ENCODE data around the gene ENPP3. TPM values are rescaled to one million over a fixed set of nuclear protein-coding genes. Genes with fewer than 3 reads are reported as not detected.

Gene ENPP3
- total RNA-seq, 1 experiment from 2014 or later: not detected

DNA sequence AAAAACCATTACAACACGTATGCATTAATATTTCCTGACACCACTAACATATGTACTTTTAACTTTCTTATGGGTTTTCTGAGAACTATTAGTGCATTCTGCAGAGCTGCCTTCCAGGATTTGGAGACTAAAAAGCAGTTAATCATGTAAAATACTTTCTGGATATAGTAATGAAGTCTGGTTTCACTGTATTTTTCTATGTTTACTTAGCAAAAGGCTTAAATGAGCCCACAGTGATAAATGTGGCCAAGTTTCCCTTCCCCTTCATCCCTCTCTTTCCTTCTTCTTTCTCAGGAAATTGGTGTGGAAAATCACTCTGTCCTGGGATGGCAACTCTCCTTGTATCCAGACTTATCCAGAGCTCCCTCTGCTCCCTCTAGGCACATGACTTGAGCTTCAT lies 141.1 kb downstream of the ENPP3 start (continued):
- TF ChIP-seq, protein P1, sequence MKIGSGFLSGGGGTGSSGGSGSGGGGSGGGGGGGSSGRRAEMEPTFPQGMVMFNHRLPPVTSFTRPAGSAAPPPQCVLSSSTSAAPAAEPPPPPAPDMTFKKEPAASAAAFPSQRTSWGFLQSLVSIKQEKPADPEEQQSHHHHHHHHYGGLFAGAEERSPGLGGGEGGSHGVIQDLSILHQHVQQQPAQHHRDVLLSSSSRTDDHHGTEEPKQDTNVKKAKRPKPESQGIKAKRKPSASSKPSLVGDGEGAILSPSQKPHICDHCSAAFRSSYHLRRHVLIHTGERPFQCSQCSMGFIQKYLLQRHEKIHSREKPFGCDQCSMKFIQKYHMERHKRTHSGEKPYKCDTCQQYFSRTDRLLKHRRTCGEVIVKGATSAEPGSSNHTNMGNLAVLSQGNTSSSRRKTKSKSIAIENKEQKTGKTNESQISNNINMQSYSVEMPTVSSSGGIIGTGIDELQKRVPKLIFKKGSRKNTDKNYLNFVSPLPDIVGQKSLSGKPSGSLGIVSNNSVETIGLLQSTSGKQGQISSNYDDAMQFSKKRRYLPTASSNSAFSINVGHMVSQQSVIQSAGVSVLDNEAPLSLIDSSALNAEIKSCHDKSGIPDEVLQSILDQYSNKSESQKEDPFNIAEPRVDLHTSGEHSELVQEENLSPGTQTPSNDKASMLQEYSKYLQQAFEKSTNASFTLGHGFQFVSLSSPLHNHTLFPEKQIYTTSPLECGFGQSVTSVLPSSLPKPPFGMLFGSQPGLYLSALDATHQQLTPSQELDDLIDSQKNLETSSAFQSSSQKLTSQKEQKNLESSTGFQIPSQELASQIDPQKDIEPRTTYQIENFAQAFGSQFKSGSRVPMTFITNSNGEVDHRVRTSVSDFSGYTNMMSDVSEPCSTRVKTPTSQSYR (CRISPR knock-in tag; IDR thresholded peaks at IDR 0.05): no peak
- no peak for TF ChIP-seq IRF2 (CRISPR knock-in tag; IDR thresholded peaks at IDR 0.05; ENCODE audit: borderline replicate concordance, low read depth)
- no peak for TF ChIP-seq ZBTB43 (CRISPR knock-in tag; IDR thresholded peaks at IDR 0.05)
- no peak for TF ChIP-seq OVOL2 (CRISPR knock-in tag; IDR thresholded peaks at IDR 0.05; ENCODE audit: borderline replicate concordance)
- TF ChIP-seq NR1H2 (CRISPR knock-in tag; IDR thresholded peaks at IDR 0.05): no peak
- TF ChIP-seq SP1 (CRISPR knock-in tag; conservative IDR thresholded peaks at IDR 0.05): no peak
- no peak for TF ChIP-seq MXD4 (CRISPR knock-in tag; IDR thresholded peaks at IDR 0.05; ENCODE audit: borderline replicate concordance)
- no peak for TF ChIP-seq FOXJ3 (CRISPR knock-in tag; IDR thresholded peaks at IDR 0.05; ENCODE audit: borderline replicate concordance)

GRCh38 chr6:131779304-131779703 lies 142.2 kb downstream of the ENPP3 start:
- ATAC-seq: no peak
- Mint-ChIP-seq H3K4me1 (peaks cover 5% of the 10 kb centered on the region), H3K4me3 (no peak overlapping the region), H3K27ac (no peak overlapping the region), H3K27me3 (ENCODE audit: low read depth) (peaks cover 39% of the 10 kb centered on the region), H3K9me3 (no peaks in the 10 kb centered on the region), H3K36me3 (no peaks in the 10 kb centered on the region)
- ChIA-PET POLR2A (no interaction called here), CTCF (no interaction called here)
- no peak for DNase-seq (ENCODE audit: low spot score)
- TF ChIP-seq ZNF671 (CRISPR knock-in tag; IDR thresholded peaks at IDR 0.05) (no peak), ETV6 (CRISPR knock-in tag; IDR thresholded peaks at IDR 0.05) (no peak), ZNF317 (CRISPR knock-in tag; IDR thresholded peaks at IDR 0.05; ENCODE audit: borderline replicate concordance, low read depth) (no peak), KAT7 (CRISPR knock-in tag; IDR thresholded peaks at IDR 0.05; ENCODE audit: borderline replicate concordance) (no peak), ZBTB43 (CRISPR knock-in tag; IDR thresholded peaks at IDR 0.05) (no peak), MXD4 (CRISPR knock-in tag; IDR thresholded peaks at IDR 0.05; ENCODE audit: borderline replicate concordance) (no peak), IRF1 (CRISPR knock-in tag; IDR thresholded peaks at IDR 0.05) (no peak), NFE2L1 (CRISPR knock-in tag; IDR thresholded peaks at IDR 0.05) (no peak), NR1H2 (CRISPR knock-in tag; IDR thresholded peaks at IDR 0.05) (no peak)

- Mint-ChIP-seq H3K9me3 (no peaks in the 10 kb centered on the region), H3K36me3 (no peaks in the 10 kb centered on the region), H3K27me3 (ENCODE audit: low read depth) (peaks cover 34% of the 10 kb centered on the region), H3K4me1 (peaks cover 5% of the 10 kb centered on the region), H3K27ac (no peak overlapping the region), H3K4me3 (no peak overlapping the region)
- TF ChIP-seq GABPB1 (CRISPR knock-in tag; IDR thresholded peaks at IDR 0.05) (no peak), NR1H2 (CRISPR knock-in tag; IDR thresholded peaks at IDR 0.05) (no peak), CREB1 (CRISPR knock-in tag; IDR thresholded peaks at IDR 0.05) (no peak), TEAD4 (CRISPR knock-in tag; IDR thresholded peaks at IDR 0.05) (no peak), ZNF532 (CRISPR knock-in tag; IDR thresholded peaks at IDR 0.05; ENCODE audit: borderline replicate concordance) (no peak)
- DNase-seq (ENCODE audit: low spot score) (no peak), ATAC-seq (peak; percentile 45; the same call in 1 of the 2 replicates)
- ChIA-PET CTCF (interaction anchor here (1.1 to 1.3 kb wide), 2 partner anchors 11 to 85 kb away, joined by 4 to 6 read pairs; no protein-coding TSS in a partner anchor), POLR2A (interaction anchor here (1.1 kb wide), 1 partner anchor 138 kb away, joined by 3 read pairs; no protein-coding TSS in a partner anchor)
Measured at GRCh38 chr6:131780600-131780999, 143.5 kb downstream of the ENPP3 start.

Measured in WTC11 (cell line).